Dendritic cell treated with granulocyte-macrophage colony-stimulating factor and Interleukin-4, amounts not matched to agents 40 ng/mL and 50 ng/mL, for 4 days (primary cell): Measurements from ENCODE around the gene ZHX3.

Experiments
- H3K27ac Mint-ChIP-seq: one replicate; pipeline ENCODE4 v1.8.0; 2022; ENCODE audit warnings: mild to moderate bottlenecking, mixed read lengths
- H3K27me3 Mint-ChIP-seq: one replicate; pipeline ENCODE4 v1.8.0; 2022; ENCODE audit warnings: mild to moderate bottlenecking, mixed read lengths
- H3K36me3 Mint-ChIP-seq: one replicate; pipeline ENCODE4 v1.8.0; 2022; ENCODE audit warnings: low read depth, mixed read lengths
- H3K4me1 Mint-ChIP-seq: one replicate; pipeline ENCODE4 v1.8.0; 2022; ENCODE audit warnings: low read depth, mixed read lengths
- H3K4me3 Mint-ChIP-seq: one replicate; pipeline ENCODE4 v1.8.0; 2022; ENCODE audit warnings: mild to moderate bottlenecking, moderate library complexity, mixed read lengths
- H3K9me3 Mint-ChIP-seq: one replicate; pipeline ENCODE4 v1.8.0; 2022; ENCODE audit warnings: mixed read lengths
- intact Hi-C: fragments of 100-400 bp; cut with micrococcal nuclease; formaldehyde crosslinking; loops from one replicate; pipeline ENCODE4 v1.15.0; 2022

The ZHX3 gene

DNA sequence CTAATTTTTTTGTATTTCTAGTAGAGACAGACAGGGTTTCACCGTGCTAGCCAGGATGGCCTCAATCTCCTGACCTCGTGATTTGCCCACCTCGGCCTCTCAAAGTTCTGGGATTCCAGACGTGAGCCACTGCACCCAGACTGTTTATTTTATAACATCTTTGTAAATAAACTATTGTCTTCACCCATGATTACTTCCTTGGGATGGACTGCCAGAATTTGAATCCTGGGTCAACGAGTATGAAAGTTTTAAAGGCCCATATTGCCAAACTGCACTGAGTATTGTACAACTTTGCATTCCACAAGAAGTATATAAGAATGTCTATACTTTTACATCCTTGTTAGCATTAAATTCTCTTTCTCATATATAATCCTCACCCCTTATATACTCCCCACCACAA lies 38.6 kb downstream of the ZHX3 start:
- intact Hi-C loops = no loop called here
- no peaks in the 10 kb centered on the region for H3K36me3 Mint-ChIP-seq
- H3K9me3 Mint-ChIP-seq = no peaks in the 10 kb centered on the region
- H3K4me3 Mint-ChIP-seq = no peak overlapping the region
- H3K4me1 Mint-ChIP-seq = peaks cover 10% of the 10 kb centered on the region
- H3K27me3 Mint-ChIP-seq = no peaks in the 10 kb centered on the region
- no peak overlapping the region for H3K27ac Mint-ChIP-seq

DNA sequence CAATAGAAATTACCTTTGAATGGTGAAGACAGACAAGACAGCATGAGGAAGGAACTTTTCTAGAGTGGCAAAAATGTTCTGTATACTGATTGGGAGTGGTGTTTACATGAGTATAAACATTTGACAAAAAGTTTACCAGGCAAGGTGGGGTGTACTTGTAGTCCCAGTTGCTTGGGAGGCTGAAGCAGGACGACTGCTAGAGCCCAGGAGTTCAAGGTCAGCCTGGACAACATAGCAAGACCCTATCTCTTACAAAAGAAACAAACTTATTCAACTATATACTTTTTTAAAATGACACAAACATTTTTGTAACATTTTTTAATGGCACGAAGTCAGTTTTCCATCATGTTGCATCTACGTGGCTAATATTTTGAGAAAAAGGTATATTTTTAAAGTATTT lies 40.5 kb downstream of the ZHX3 start:
- H3K36me3 Mint-ChIP-seq = no peaks in the 10 kb centered on the region
- H3K4me3 Mint-ChIP-seq = no peak overlapping the region
- H3K4me1 Mint-ChIP-seq = peaks cover 10% of the 10 kb centered on the region
- H3K27me3 Mint-ChIP-seq = no peaks in the 10 kb centered on the region
- H3K27ac Mint-ChIP-seq = no peak overlapping the region
- H3K9me3 Mint-ChIP-seq = no peaks in the 10 kb centered on the region
- intact Hi-C loops = no loop called here

DNA sequence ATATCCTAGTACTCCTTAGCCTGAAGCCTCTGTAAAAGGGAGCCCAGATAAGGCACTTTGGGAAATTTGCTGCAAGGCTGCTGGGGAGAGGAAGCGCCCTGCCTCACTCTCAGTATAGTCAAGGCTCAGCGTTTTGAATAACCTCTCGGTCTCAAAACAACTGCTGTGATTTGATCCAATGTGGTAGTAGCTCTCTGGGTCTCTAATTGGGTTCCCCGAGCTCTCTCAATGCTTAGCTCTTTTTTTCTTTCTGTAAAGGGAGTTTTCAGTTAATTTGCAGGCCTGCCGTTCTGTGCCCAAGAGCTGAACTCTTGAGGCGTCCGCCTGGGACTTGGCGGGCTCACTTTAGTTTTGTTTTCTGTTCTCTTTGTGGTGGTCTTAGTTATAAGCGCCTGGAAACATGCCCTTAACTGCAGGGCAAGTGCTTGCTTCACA lies 41.2 kb downstream of the ZHX3 start:
- intact Hi-C loops = no loop called here
- Mint-ChIP-seq H3K27me3 (no peaks in the 10 kb centered on the region), H3K36me3 (no peaks in the 10 kb centered on the region), H3K4me3 (no peak overlapping the region), H3K4me1 (peaks cover 10% of the 10 kb centered on the region), H3K27ac (no peak overlapping the region), H3K9me3 (no peaks in the 10 kb centered on the region)

DNA sequence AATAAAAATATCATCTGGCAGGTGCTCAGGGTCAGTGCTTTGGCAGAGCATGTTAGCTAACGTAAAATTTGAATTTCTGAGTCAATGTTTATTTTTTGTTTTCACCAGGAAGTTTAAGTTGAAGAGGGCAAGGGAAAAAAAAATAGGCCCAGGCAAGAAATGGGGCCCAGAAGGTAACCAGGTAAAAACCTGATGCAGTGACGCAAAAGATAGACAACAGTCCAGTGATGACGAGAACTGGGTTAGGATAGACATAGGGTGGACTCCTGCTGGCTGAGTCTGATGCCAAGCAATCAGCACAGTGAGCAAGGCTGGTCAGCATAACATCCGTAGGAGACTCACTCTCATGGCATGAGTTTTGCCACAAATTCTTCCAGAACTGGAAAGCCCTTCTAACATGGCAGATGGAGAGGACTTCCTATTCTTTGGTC lies 42.2 kb downstream of the ZHX3 start:
- no peaks in the 10 kb centered on the region for H3K36me3 Mint-ChIP-seq
- no peak overlapping the region for H3K27ac Mint-ChIP-seq
- no peaks in the 10 kb centered on the region for H3K9me3 Mint-ChIP-seq
- H3K4me3 Mint-ChIP-seq = no peak overlapping the region
- peaks cover 10% of the 10 kb centered on the region for H3K4me1 Mint-ChIP-seq
- H3K27me3 Mint-ChIP-seq = no peaks in the 10 kb centered on the region
- intact Hi-C loops = no loop called here

DNA sequence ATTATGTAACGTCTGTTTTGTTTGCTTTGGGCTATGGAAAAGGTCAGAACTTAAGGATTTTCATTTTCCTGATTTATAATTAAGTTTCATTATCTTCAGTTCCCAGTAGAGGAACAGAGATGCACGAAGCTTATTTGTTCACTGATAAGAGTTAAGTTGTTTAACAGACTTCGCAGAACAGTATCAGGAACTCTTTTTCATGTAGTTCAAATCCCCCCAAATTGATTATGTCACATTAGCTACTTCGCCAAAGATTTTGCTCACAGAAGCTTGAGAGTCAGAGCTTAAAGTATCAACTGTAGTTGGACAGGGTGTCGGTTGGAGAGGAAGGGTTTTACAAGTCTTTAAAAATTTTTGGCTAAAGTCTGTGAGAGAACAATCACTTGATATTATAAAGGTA lies 43.4 kb downstream of the ZHX3 start:
- no peaks in the 10 kb centered on the region for H3K27me3 Mint-ChIP-seq
- H3K36me3 Mint-ChIP-seq = no peaks in the 10 kb centered on the region
- no peak overlapping the region for H3K4me3 Mint-ChIP-seq
- intact Hi-C loops = no loop called here
- no peaks in the 10 kb centered on the region for H3K9me3 Mint-ChIP-seq
- H3K27ac Mint-ChIP-seq = no peak overlapping the region
- peaks cover 2% of the 10 kb centered on the region for H3K4me1 Mint-ChIP-seq

DNA sequence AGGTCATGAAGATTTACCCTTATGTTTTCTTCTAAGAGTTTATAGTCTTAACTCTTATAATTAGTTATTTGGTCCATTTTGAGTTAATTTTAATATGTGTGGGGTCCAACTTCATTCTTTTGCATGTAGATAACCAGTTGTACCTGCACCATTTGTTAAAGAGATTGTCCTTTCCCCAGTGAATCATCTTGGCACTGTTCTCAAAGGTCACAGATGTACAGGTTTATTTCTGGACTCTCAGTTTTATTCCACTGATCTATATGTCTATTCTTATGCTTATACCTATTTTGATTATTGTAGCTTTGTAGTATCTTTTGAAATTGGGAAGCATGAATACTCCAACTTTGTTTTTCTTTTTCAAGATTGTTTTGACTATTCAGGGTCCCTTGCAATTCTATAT lies 44.1 kb downstream of the ZHX3 start:
- H3K9me3 Mint-ChIP-seq = no peaks in the 10 kb centered on the region
- H3K36me3 Mint-ChIP-seq = no peaks in the 10 kb centered on the region
- intact Hi-C loops = no loop called here
- H3K4me1 Mint-ChIP-seq = no peaks in the 10 kb centered on the region
- H3K27me3 Mint-ChIP-seq = no peaks in the 10 kb centered on the region
- H3K27ac Mint-ChIP-seq = no peak overlapping the region
- H3K4me3 Mint-ChIP-seq = no peak overlapping the region

DNA sequence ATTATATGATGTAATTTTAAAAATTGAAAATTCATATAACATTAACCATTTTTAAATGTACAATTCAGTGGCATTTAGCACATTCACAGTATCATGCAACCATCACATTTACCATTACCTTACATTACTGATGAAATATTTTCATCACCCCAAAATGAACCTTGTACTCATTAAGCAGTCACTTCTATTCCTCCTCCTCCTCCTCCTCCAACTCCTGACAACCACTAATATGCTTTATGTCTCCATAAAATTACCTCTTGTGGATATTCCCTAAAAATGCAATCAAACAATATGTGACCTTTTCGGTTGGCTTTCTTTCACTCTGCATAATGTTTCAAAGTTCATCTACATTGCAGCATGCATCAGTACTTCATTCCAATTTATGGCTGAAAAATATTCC lies 45.2 kb downstream of the ZHX3 start:
- intact Hi-C loops = no loop called here
- Mint-ChIP-seq H3K4me3 (no peak overlapping the region), H3K9me3 (no peaks in the 10 kb centered on the region), H3K27ac (no peak overlapping the region), H3K36me3 (peaks cover 4% of the 10 kb centered on the region), H3K27me3 (no peaks in the 10 kb centered on the region), H3K4me1 (no peaks in the 10 kb centered on the region)

DNA sequence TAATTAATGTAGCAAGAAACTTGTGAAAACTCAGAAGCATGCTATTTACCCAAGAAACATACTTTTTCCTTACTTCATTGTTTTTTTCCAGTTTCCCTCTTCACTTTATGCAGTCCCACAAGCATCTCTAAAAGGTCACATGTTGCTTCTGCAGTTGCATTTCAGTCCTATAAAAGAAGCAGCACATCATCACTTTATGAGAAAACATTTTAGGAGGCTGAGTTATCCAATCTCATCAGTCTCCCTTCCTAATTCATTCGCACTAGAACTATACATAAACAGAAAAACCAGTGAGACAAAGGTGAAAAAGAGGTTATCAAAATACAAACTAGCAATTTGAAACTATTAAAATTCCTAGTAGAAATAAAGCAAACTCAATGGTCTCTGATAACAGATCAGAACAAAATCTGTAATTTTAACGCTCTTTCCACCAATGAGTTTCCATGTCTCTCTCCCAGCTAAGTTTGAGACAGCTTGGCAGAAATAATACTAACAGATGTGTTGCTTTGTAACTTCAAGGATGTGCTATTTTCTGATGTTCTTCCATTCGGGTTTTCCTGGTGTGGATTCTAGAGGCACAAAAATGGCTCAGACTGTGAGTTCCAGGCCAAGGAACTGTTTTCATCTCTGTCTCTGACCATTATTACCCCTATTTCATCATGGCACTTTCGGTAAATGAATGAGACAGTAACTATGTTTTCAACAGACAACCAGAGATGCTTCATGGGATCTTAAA lies 48.4 kb downstream of the ZHX3 start:
- H3K4me1 Mint-ChIP-seq = no peaks in the 10 kb centered on the region
- no peak overlapping the region for H3K27ac Mint-ChIP-seq
- H3K36me3 Mint-ChIP-seq = peaks cover 8% of the 10 kb centered on the region
- intact Hi-C loops = no loop called here
- no peaks in the 10 kb centered on the region for H3K27me3 Mint-ChIP-seq
- H3K4me3 Mint-ChIP-seq = no peak overlapping the region
- no peaks in the 10 kb centered on the region for H3K9me3 Mint-ChIP-seq

DNA sequence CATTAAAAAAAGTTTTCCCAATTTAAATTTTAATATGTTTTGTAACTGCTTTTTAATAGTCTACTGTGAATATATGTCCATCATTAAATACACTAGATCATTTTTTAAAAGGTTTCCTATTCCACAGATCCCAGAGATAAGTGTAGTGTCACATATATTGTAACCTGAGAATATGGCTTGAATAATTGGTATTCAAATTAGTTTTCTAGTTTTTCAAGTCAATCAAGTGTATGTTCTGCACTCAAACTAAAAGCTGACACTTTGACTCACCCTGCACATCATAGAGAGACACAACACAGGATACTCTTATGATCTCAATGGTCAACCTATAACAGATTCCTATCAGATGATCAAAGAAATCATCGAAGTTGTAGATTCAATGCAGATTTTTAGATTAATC lies 49.1 kb downstream of the ZHX3 start:
- no peaks in the 10 kb centered on the region for H3K27me3 Mint-ChIP-seq
- no peaks in the 10 kb centered on the region for H3K9me3 Mint-ChIP-seq
- no peaks in the 10 kb centered on the region for H3K4me1 Mint-ChIP-seq
- intact Hi-C loops = no loop called here
- H3K27ac Mint-ChIP-seq = no peak overlapping the region
- peaks cover 8% of the 10 kb centered on the region for H3K36me3 Mint-ChIP-seq
- no peak overlapping the region for H3K4me3 Mint-ChIP-seq

DNA sequence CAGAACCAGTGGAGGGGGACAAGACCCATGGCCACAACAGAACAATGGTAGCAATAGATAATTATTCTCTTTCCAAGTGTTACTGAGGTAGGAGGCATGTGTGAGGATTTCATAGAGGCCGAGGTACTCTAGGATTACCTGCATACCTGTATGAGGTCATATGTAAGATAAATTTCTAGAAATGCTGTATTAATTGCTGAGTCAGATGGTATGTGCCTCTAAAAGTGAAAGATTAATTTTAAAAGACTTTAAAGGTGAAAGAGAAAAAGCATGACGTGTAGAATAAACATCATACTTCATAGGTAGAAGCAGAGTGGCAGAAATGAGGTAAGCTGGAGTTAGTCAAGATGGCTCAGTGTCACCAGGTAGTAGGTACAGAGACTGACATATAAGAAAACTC lies 51.6 kb downstream of the ZHX3 start:
- H3K4me1 Mint-ChIP-seq = no peaks in the 10 kb centered on the region
- no peak overlapping the region for H3K4me3 Mint-ChIP-seq
- H3K27ac Mint-ChIP-seq = no peak overlapping the region
- H3K27me3 Mint-ChIP-seq = no peaks in the 10 kb centered on the region
- no peaks in the 10 kb centered on the region for H3K9me3 Mint-ChIP-seq
- peaks cover 8% of the 10 kb centered on the region for H3K36me3 Mint-ChIP-seq
- intact Hi-C loops = no loop called here

DNA sequence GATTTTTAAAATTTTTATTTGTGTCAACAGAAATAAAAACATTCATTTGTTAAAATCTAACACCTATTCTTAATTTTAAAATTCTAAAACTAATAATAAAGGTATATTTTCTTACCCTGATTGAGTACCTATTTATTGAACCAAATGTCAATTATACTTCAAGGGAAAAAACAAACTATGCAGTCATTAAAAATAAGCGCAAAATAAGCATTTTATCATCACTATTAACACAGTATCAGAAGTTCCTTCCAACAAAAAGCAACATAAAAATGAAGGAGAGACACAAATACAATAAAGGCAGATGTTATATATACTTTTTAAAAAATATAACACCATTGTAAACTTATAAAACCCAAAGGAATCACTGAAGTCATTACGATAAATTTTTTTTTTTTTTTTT lies 52.7 kb downstream of the ZHX3 start:
- no peaks in the 10 kb centered on the region for H3K27me3 Mint-ChIP-seq
- H3K27ac Mint-ChIP-seq = no peak overlapping the region
- intact Hi-C loops = no loop called here
- H3K9me3 Mint-ChIP-seq = no peaks in the 10 kb centered on the region
- peaks cover 8% of the 10 kb centered on the region for H3K36me3 Mint-ChIP-seq
- no peaks in the 10 kb centered on the region for H3K4me1 Mint-ChIP-seq
- H3K4me3 Mint-ChIP-seq = no peak overlapping the region

DNA sequence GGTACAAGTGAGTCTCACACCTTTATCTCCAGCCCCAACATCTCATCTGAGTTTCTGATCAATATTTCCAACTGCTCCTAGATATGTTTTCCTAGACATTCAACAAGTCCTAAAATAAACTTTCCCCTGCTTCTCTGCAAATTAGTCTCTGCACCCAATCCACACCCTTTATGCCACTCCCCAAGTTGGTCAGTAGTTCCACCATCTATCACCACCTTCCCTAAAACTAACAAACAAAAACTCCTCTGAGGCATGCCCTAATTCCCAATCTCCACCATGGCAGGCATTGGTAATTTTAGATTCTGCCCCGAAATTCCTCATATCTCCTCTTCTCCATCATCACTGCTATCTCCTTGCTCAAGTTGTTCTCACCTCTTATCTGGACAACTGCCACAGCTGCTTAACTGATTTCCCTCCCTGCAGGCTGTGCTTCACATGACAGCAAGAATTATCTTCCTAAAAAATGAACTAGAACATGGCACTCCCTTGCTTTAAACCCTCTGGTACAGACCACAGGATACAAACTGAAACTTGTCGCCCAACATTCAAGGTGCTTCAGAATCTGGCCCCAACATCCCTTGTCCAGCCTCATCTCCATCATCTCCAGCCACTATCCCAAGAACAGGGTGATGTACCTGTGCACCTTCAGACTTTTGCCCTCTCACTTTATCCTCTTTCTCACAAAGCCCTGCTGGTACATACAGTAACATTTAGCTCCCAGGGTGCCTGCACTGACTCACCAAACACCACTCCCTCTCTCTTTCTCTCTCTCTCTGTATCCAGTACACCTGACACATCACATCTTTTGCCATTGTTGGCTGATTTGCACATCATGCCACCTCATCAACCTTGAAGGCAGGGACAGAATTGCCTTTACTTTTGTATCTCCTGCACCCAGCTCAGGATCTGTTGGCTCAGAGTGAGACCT lies 55.5 kb downstream of the ZHX3 start:
- no peak overlapping the region for H3K4me3 Mint-ChIP-seq
- H3K27ac Mint-ChIP-seq = no peak overlapping the region
- intact Hi-C loops = no loop called here
- no peaks in the 10 kb centered on the region for H3K4me1 Mint-ChIP-seq
- H3K9me3 Mint-ChIP-seq = no peaks in the 10 kb centered on the region
- H3K36me3 Mint-ChIP-seq = peaks cover 2% of the 10 kb centered on the region
- H3K27me3 Mint-ChIP-seq = no peaks in the 10 kb centered on the region

DNA sequence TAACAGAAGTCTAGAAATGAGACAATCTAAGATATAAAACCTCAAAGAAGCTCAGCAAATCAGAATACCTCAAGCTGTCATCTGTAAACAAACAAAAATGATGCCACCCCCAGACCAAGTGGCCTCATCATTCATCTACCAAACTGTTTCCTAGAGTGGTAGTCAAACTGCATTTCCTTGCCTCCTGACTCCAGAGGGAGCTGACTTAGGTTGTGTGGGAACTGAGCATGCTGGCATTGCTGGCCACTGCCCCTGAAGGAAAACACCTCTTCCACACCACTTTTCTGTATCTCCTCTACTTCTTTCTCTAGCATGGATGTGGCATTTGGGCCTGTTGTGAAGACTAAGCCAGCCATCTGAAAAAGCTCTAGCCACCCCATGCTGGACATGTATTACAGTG lies 56.3 kb downstream of the ZHX3 start:
- Mint-ChIP-seq H3K27me3 (no peaks in the 10 kb centered on the region), H3K27ac (no peak overlapping the region), H3K4me3 (no peak overlapping the region), H3K36me3 (no peaks in the 10 kb centered on the region), H3K9me3 (no peaks in the 10 kb centered on the region), H3K4me1 (no peaks in the 10 kb centered on the region)
- intact Hi-C loops = no loop called here

DNA sequence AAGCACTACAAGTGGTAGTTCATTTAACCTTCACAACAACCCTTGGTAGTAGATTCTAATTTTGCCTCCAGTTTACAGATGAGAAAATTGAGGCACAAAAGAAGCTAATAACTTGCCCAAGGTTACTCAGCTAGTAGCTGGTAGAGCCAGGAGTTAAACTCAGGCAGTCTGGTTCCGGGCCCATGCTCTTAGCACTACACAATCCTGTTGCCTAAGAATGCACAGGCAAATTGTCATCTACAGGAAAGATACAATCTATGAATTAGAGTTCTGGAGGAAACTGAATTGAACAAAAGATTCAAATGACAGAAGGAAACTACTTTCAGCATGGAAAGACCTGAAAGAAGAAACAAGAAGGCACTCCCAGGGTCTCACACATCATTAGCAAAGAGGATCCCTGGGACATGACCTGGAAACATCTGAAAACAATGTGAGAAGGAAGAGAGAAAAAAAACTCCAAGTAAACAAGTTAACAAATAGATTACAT lies 56.8 kb downstream of the ZHX3 start:
- intact Hi-C loops = no loop called here

More for the DNA sequence above, 56.8 kb downstream of the ZHX3 start:
- Mint-ChIP-seq H3K36me3 (no peaks in the 10 kb centered on the region), H3K4me1 (no peaks in the 10 kb centered on the region), H3K4me3 (no peak overlapping the region), H3K27ac (no peak overlapping the region), H3K27me3 (no peaks in the 10 kb centered on the region), H3K9me3 (no peaks in the 10 kb centered on the region)
